HepG2 (cell line): ENCODE results near the gene BLCAP.

Experiments
- SIN3B ChIP-seq: fragments of 150-350 bp; IDR thresholded peaks from 2 replicates; pipeline ENCODE4 v1.6.1; 2014; ENCODE audit warnings: low read length
- ZNF644 ChIP-seq: IDR thresholded peaks from 2 replicates; pipeline ENCODE4 v1.6.1; 2016; ENCODE audit warnings: low read depth
- ZNF737 ChIP-seq: sonication (generic); formaldehyde crosslinking; IDR thresholded peaks from 2 replicates; pipeline ENCODE4 v1.5.0; 2020; ENCODE audit warnings: missing genetic modification reagents, mild to moderate bottlenecking, borderline replicate concordance
- TF ChIP-seq, protein P1 (sequence below): sonication (generic); formaldehyde crosslinking; IDR thresholded peaks from 2 replicates; pipeline ENCODE4 v1.5.0; 2020; ENCODE audit warnings: mild to moderate bottlenecking, missing genetic modification reagents, moderate library complexity

DNA sequence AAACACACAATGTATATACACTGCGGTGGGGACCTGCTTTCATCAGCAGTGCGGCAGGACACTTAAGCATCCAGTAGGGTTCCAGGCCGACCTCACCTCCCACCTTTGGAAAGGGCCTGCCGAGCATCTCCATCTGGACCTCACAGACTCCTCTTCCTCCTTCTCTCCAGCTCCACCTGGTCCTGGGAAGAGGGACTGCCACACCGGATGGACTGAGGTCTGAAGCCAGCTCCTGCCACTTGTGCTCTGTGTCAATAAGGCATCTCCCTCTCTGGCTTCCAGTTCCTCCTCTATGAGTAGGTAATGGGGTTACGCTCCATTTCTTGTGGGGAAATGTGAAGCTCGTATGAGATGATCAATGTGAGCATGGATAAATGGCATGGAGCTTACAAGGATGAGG lies 25.7 kb downstream of the BLCAP start:
- TF ChIP-seq, protein P1, sequence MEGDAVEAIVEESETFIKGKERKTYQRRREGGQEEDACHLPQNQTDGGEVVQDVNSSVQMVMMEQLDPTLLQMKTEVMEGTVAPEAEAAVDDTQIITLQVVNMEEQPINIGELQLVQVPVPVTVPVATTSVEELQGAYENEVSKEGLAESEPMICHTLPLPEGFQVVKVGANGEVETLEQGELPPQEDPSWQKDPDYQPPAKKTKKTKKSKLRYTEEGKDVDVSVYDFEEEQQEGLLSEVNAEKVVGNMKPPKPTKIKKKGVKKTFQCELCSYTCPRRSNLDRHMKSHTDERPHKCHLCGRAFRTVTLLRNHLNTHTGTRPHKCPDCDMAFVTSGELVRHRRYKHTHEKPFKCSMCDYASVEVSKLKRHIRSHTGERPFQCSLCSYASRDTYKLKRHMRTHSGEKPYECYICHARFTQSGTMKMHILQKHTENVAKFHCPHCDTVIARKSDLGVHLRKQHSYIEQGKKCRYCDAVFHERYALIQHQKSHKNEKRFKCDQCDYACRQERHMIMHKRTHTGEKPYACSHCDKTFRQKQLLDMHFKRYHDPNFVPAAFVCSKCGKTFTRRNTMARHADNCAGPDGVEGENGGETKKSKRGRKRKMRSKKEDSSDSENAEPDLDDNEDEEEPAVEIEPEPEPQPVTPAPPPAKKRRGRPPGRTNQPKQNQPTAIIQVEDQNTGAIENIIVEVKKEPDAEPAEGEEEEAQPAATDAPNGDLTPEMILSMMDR (CRISPR knock-in tag) = peak; percentile 44
- TF ChIP-seq ZNF737 (CRISPR knock-in tag) (no peak), ZNF644 (CRISPR knock-in tag) (no peak), SIN3B (no peak)
